COLO668 (cell line): ENCODE data around the gene MESP2.

Experiments
- DNase-seq: peaks from one replicate; lab custom pipeline; 2025; ENCODE audit not compliant: unreplicated experiment; lab: John Stamatoyannopoulos, UW

The MESP2 gene

GRCh38 chr15:89801471-89802195 is 25.5 kb downstream of the MESP2 start:
- DNase-seq, result no peak

- DNase-seq, result no peak
Measured at GRCh38 chr15:89802231-89802928, 26.2 kb downstream of the MESP2 start.

DNA sequence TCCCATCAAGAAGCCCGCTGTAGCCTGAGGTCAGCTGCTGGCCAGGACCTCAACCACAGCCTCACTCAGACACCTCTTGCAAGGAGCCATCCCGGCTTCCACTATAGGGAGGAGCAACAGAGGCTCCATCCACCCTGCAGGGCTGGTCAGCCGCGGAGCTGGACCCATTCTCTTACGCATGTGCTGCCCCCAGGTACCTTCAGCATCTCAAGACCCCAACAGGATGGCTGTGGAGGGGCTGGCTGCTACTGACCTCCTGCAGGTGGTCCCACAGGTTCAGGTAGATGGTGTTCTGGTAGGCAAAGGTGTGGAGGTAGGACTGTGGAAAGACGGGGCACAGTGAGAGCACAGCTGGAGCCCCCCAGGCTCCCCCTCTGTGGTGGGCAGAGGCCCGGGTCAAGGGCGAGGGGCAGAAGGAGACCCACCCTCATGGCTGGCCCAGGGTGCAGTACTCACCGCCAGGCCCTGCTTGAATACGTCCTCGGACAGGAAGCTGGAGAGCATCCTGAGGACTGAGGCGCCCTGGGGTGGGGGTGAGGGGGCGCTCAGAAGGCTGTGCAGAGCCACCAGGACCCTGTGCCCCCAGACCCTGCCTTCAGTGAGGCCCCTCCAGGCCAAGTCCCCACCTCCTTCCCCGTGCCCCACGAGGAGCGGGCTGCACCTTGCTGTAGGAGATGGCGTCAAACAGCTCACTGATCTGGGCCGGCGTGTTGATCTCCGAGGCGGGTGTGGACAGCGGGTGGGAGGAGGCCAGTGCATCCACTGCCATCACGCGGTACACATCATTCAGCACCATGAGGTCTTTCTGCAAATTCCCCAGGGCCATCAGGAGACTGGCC is 27.1 kb downstream of the MESP2 start:
- DNase-seq, result no peak

DNA sequence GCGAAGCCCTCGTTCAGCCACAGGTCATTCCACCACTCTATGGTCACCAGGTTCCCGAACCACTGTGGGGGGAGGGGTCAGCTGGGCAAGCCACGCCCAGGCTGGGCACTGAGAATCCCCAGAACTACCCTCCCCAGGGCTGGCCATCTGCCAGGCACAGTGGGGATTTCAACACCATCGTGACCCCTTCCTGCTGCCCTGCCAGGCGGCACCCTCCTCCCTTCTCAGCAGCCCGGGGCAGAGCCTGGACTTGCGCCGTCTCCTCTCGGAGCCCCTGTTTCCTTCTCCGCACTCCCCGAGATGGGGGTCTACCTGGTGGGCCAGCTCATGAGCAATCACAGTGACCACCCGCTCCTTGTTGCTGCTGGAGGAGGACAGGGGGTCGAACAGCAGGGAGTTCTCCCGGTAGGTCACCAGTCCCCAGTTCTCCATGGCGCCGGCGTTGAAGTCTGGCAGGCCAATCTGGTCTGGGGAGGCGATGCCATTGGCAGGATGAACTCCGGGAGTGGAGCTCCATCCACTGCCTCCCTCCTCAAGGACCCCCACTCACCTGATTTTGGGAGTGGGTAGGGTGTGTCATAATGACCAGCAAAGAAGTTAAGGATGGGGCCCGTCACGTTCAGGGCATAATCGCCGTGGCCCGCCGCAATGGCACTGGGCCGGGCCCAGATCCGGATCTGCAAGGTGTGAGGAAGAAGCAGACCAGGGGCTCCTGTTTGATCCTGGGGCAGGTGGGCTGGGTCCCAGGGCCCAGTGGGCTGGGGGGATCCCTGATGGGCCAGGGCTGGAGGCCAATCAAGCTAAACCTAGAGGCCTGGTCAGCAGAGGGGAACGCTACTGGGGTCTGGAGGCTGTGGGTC is 28.0 kb downstream of the MESP2 start:
- DNase-seq, result no peak

GRCh38 chr15:89805241-89806209 is 29.4 kb downstream of the MESP2 start:
- DNase-seq, result no peak

DNA sequence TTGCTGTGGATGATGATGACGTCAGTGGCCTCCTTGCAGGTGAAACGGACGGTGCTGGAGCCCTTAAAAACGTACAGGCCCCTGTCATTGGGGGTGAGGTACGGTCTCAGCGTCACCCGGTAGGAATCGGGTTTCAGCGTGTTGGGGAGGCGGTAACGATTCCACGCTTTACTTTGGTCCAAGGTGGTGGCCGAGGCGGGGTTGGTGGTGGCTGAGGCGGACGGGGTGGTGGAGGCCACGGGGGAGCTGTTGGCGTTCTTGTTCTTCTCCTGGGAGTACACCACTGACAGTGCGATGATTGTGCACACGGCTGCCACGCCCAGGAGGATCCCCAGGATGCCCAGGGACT is 30.1 kb downstream of the MESP2 start:
- peak; percentile 52 for DNase-seq

GRCh38 chr15:89806559-89807550 is 30.7 kb downstream of the MESP2 start:
- peak; percentile 66 for DNase-seq

DNA sequence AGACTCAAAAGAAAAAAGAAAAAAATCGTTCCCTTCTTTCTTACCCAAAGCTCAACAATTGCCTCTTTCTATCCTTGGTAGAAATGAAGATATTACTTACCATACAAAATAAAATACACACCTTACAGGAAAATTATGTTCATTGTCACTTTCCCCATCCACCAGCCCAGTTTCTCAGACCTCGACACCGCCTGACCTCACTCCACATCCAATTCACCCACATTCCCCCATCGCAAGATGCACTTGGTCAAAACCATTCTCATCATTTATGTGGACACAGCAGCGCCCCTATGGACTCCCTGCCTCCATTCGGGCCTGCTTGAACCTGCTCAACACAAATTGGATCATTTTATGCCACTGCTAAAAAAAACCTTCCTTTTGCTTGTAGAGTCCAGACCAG is 31.6 kb downstream of the MESP2 start:
- DNase-seq, result no peak

- no peak for DNase-seq
Measured at GRCh38 chr15:89808160-89808870, 32.2 kb downstream of the MESP2 start.

GRCh38 chr15:89809093-89809786 is 33.1 kb downstream of the MESP2 start:
- no peak for DNase-seq

GRCh38 chr15:89809787-89810148 is 33.6 kb downstream of the MESP2 start:
- DNase-seq, result no peak

DNA sequence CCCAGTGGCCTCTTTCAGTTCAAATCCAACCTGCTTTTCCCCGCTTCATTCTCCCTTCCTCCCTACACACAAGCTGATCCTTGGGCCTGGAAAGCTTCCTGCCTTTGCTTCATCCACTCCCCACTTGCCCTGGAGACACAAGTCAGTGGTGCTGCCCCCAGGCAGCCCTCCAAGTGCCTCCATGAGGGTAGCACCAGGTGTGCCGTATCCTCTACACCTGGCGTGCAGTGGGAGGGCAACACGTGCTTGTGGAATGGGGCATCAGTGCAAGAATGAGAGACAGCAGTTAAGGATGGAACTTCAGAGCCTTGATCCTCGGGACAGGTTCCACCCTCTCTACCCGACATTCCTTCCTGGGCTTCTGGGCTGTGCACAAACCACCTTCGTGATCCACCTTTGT is 34.7 kb downstream of the MESP2 start:
- DNase-seq, result no peak

DNA sequence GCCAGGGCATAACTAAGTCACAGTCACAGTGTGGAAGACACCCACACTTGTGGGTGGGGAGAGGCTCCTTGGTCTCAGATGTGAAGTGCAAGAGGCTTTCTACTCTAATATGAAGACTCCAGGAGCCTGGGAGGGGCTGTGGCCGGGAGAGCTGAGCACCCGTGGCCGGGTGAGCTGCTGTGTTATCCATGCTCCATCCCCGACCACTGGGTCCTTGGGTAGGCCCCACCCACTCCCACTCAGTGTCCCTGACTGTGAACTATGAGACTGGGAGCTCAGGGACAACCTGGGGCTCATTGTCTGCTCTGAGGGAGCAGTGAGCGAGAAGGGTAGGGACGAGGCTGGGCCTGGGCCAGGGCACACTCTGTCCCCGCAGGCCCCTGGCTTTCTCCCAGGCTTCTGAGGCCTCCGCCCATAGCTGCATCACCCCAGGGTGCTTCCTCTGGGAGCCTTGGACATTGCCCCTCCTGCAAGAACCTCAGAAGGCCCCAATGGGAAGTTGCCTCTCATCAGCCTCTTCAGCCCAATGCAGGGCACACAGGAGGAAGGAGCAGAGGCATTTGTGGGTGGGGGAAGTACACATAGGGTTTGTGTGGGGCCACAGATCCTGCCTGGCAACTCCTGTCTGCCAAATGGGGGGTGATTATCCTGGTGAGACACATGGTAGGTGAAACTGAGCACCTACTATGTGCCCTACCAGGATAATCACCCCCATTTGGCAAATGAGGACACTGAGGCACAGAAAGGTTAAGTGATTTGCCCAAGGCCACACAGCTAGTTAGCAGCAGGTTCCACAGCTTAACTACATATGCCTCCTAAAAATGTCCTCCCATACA is 36.1 kb downstream of the MESP2 start:
- DNase-seq, result no peak

- DNase-seq, result no peak
Measured at GRCh38 chr15:89812847-89813320, 36.8 kb downstream of the MESP2 start.

DNA sequence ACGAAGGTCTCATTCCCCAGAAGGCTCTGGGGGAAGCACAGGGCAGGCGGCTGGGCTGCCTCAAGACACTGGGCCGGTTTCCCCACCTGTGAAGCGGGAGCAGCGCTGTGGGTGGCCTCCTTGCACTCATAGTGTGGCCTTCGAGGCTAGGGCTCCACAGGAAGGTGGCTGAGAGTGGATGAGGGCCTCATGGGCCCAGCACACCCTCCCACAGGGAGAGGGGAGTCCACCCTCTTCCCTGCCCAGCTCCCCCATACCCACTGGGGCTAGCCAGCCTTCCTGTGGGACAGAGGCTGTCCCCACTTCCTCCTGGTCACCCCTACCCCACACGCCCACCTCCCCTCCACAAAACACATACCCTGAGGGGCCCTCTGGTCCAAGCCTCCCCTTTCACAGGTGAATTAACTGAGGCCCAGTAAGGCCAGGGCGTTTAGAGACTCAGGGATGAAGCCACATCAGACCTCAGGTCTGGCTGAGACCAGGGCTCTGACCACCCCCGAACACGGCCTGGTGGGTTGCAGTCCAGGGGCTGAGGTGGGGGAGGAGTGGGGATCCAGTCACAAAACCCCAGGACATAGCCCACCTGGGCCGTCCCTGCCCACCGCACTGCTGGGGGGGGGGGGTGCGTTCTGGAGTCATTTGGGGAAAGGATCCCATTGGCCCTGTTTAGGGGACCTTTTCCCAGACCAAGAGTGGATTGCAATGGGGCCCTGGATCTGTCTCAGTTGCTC is 37.4 kb downstream of the MESP2 start:
- DNase-seq, result no peak
